ENCODE data around the gene PACSIN2.
A peak's percentile ranks its signal among the peaks of the same experiment; 100 is the strongest.

The PACSIN2 gene

DNA sequence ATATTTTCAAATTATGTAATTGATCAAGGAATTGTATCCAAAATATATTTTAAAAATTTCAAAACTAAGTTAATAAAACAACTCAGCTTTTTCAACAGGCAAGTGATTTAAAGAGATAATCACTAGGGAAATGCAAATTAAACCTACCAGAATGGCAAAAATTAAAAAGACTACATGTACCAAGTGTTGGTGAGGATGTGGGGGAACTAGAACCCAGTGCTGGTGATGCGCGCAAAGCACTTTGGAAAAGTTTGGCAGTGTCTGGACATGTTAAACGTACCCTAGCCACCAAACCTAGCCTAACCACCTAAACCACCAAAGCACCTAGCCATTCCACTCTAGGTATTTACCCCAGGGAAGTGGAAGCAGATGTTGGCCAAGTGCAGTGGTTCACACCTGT, 22.9 kb downstream of the PACSIN2 start:
- Histone ChIP-seq H3K27ac (ENCODE audit: low read depth, low read length) (no peak overlapping the region), H3K4me3 (ENCODE audit: low read depth, low read length) (no peak overlapping the region), H3K36me3 (ENCODE audit: insufficient read depth, low read length) (0 out of 2 replicates have a peak, but pooled peaks cover 3% of the 10 kb centered on the region), H2AFZ (ENCODE audit: low read length, unreplicated experiment) (no peak overlapping the region), H3K79me2 (ENCODE audit: control insufficient read depth, insufficient read depth, low read length, unreplicated experiment) (peaks cover 73% of the 10 kb centered on the region), H3K27me3 (ENCODE audit: insufficient read depth, low read length) (no peaks in the 10 kb centered on the region), H3K4me1 (ENCODE audit: control insufficient read depth, insufficient read depth, low read length, unreplicated experiment) (peaks cover 46% of the 10 kb centered on the region)

DNA sequence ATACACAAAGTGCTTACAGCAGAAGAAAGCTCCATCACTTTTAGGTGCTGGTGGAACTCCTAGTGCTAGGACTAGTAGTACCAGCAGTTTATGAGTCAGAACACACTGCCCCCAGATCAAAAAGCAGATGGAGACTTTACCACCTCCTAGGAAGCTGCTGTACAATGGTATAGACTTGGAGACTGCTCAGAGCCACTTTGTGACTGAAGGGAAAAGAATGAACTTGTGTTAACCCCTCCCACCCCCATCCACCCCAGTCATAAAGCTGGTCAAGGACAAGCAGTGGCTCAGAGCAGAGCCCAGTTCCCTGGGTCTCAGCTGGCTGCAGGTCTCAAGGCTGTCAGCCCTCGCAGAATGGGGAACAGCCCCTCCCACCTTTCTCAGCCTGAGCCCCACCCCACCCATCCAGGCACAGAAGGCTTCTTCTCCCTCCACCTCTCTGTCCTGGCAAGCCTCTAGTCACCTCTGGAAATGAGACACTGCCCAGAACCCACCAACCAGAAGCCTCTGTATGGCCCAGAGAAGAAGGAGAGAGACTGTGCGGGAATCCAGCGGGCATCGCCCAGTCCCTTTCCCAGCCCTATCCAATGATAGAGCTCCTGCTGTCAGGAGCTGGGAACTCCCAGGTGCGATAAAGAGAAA, 23.8 kb downstream of the PACSIN2 start:
- Histone ChIP-seq H3K27ac (ENCODE audit: low read depth, low read length) (peak overlapping the region; percentile 84), H3K27me3 (ENCODE audit: insufficient read depth, low read length) (no peaks in the 10 kb centered on the region), H3K4me1 (ENCODE audit: control insufficient read depth, insufficient read depth, low read length, unreplicated experiment) (peaks cover 39% of the 10 kb centered on the region), H2AFZ (ENCODE audit: low read length, unreplicated experiment) (no peak overlapping the region), H3K79me2 (ENCODE audit: control insufficient read depth, insufficient read depth, low read length, unreplicated experiment) (peaks cover 75% of the 10 kb centered on the region), H3K36me3 (ENCODE audit: insufficient read depth, low read length) (0 out of 2 replicates have a peak, but pooled peaks cover 3% of the 10 kb centered on the region), H3K4me3 (ENCODE audit: low read depth, low read length) (peak overlapping the region; percentile 32)

DNA sequence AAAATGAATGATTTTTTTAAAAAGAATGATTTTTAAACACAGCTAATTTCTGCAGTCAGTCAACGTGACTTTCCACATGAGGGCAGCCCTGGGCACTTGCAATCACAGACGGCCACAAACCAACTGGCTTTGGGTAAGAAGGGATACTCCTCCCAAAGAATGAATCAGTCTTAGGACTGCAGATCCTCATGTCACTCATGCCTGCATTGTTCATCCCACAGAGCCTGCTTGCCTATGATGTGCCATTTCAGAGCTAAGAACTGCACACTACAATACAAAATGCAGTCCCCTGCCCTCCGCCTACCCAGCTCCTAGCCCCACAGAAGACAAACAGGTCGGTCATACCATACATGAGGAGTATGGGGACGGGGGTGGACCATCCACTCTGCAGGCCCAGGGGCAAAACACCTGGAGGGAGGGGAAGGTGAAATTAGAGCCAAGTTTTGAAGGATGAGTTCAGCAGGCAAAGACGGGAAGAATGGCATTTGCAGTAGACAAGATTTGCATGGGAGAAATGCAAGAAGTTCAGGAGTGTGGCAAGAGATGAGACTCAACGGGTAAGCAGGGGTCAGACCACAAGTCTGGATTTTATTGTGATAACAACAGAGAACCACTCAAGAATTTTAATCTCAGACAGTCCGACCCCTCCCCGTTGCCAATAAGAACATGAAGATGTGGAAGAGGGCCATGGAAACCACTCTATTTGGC, 24.7 kb downstream of the PACSIN2 start:
- peak overlapping the region; percentile 84 for H3K27ac ChIP-seq (ENCODE audit: low read depth, low read length)
- peaks cover 35% of the 10 kb centered on the region for H3K4me1 ChIP-seq (ENCODE audit: control insufficient read depth, insufficient read depth, low read length, unreplicated experiment)
- no peaks in the 10 kb centered on the region for H3K27me3 ChIP-seq (ENCODE audit: insufficient read depth, low read length)
- peaks cover 78% of the 10 kb centered on the region for H3K79me2 ChIP-seq (ENCODE audit: control insufficient read depth, insufficient read depth, low read length, unreplicated experiment)
- no peak overlapping the region for H2AFZ ChIP-seq (ENCODE audit: low read length, unreplicated experiment)
- peak overlapping the region; percentile 32 for H3K4me3 ChIP-seq (ENCODE audit: low read depth, low read length)
- 0 out of 2 replicates have a peak, but pooled peaks cover 3% of the 10 kb centered on the region for H3K36me3 ChIP-seq (ENCODE audit: insufficient read depth, low read length)

DNA sequence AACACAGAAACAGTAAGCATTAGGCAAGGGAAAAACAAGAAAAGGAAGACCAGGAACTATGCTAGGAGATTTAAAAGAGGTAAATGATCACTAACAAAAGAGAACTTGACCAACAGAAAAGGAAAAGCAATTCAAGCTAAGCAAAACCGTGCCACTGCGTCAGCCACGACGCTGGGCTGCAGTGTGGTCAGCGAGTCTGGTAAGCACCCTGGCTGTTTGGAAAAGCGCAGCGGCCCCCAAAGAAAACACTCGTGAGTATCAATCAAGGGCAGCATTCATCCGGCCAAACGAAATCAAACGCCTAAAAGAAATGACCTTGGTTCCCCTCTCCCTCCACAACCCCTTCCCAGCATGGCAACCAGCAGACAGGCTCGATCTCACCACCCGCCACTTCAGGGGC, 28.8 kb downstream of the PACSIN2 start:
- H3K4me1 ChIP-seq (ENCODE audit: control insufficient read depth, insufficient read depth, low read length, unreplicated experiment): peaks cover 10% of the 10 kb centered on the region
- H3K79me2 ChIP-seq (ENCODE audit: control insufficient read depth, insufficient read depth, low read length, unreplicated experiment): peaks cover 56% of the 10 kb centered on the region
- H3K27ac ChIP-seq (ENCODE audit: low read depth, low read length): no peak overlapping the region
- no peaks in the 10 kb centered on the region for H3K36me3 ChIP-seq (ENCODE audit: insufficient read depth, low read length)
- H2AFZ ChIP-seq (ENCODE audit: low read length, unreplicated experiment): no peak overlapping the region
- H3K4me3 ChIP-seq (ENCODE audit: low read depth, low read length): no peak overlapping the region
- H3K27me3 ChIP-seq (ENCODE audit: insufficient read depth, low read length): no peaks in the 10 kb centered on the region

DNA sequence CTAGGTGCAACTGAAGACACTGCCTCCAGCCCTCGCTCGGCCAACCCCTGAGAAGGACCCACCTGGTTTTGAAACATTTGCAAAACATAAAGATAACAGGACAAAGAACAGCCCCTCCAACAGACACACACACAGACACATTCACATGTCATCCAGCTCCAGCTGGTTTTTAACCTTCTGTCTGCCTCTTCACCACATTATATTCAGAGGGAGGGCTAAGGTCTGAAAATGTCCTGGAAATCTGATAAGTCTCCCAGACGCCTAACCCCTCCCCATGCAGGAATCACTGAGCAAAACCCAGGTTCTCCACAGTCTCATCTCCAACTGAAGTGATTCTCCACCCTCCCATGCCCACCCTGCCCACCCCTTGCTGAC, 29.4 kb downstream of the PACSIN2 start:
- no peaks in the 10 kb centered on the region for H3K27me3 ChIP-seq (ENCODE audit: insufficient read depth, low read length)
- H3K36me3 ChIP-seq (ENCODE audit: insufficient read depth, low read length): no peaks in the 10 kb centered on the region
- peaks cover 4% of the 10 kb centered on the region for H3K4me1 ChIP-seq (ENCODE audit: control insufficient read depth, insufficient read depth, low read length, unreplicated experiment)
- no peak overlapping the region for H3K4me3 ChIP-seq (ENCODE audit: low read depth, low read length)
- no peak overlapping the region for H3K27ac ChIP-seq (ENCODE audit: low read depth, low read length)
- H2AFZ ChIP-seq (ENCODE audit: low read length, unreplicated experiment): no peak overlapping the region
- H3K79me2 ChIP-seq (ENCODE audit: control insufficient read depth, insufficient read depth, low read length, unreplicated experiment): peaks cover 50% of the 10 kb centered on the region

DNA sequence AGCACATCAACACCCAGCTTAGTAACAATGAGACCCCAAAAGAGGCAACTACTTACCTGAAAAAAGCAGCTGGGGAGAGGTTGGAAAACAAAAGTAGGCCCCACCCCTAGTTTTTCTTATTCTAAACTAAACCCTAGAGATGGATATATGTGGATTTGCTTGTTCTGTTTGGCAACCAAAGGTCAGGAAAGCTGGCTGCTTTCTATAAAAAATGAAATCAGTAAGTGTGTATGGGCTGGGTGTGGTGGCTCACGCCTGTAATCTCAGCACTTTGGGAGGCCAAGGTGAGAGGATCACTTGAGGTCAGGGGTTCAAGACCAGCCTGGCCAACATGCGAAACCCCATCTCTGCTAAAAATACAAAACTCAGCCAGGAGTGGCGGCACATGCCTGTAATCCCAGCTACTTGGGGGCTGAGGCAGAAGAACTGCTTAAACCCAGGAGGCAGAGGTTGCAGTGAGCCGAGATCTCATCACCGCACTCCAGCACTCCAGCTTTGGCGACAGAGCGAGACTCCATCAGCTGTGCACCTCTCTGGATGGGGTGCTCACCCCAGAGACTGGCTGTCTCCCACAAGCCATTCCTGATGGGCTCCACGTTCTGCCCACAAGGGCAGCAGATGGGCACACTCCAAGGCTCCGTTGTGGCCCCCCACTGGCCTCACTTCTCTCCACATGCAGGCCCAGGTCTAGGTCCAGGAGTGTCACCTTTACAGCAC, 30.0 kb downstream of the PACSIN2 start:
- Histone ChIP-seq H3K79me2 (ENCODE audit: control insufficient read depth, insufficient read depth, low read length, unreplicated experiment) (peaks cover 46% of the 10 kb centered on the region), H3K27me3 (ENCODE audit: insufficient read depth, low read length) (no peaks in the 10 kb centered on the region), H3K4me3 (ENCODE audit: low read depth, low read length) (no peak overlapping the region), H3K27ac (ENCODE audit: low read depth, low read length) (no peak overlapping the region), H3K36me3 (ENCODE audit: insufficient read depth, low read length) (no peaks in the 10 kb centered on the region), H2AFZ (ENCODE audit: low read length, unreplicated experiment) (no peak overlapping the region), H3K4me1 (ENCODE audit: control insufficient read depth, insufficient read depth, low read length, unreplicated experiment) (no peaks in the 10 kb centered on the region)

DNA sequence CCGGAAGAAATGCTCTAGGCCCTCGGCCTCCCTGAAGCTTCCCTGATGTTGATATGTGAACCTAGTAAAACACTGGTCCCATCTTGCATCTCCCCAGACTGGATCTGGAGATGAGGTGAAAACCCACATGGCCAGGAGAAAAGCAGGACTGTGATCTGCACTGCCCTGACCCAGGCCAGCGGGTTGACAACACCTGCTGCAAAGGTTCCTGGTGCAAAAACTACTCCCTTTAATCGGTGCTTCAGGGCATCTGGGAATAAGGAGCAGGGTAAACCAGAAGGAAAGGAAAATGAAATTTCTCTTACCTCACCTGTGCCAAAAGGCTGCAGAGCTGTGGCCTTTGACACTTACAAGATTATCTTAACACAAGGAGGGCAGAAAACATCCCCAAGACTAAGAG, 30.6 kb downstream of the PACSIN2 start:
- H3K79me2 ChIP-seq (ENCODE audit: control insufficient read depth, insufficient read depth, low read length, unreplicated experiment): peaks cover 46% of the 10 kb centered on the region
- no peak overlapping the region for H3K27ac ChIP-seq (ENCODE audit: low read depth, low read length)
- no peaks in the 10 kb centered on the region for H3K36me3 ChIP-seq (ENCODE audit: insufficient read depth, low read length)

DNA sequence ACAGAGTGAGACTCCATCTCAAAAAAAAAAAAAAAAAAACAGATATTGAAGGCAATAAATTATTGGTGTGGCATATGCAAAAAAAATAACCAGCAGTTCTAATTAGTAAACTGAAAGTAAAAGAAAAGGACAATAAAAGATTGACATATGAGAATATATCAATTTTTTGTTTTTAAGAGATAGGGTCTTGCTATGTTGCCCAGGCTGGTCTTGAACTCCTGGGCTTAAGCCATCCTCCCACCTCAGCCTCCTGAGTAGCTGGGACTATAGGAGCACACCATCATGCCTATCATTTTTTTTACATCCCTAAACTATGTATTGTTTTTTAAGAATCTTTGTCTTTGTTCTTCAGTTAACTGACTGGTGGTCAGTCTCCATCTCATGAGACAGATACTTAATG, 31.5 kb downstream of the PACSIN2 start:
- H3K27me3 ChIP-seq (ENCODE audit: insufficient read depth, low read length): no peaks in the 10 kb centered on the region
- no peaks in the 10 kb centered on the region for H3K36me3 ChIP-seq (ENCODE audit: insufficient read depth, low read length)
- peaks cover 46% of the 10 kb centered on the region for H3K79me2 ChIP-seq (ENCODE audit: control insufficient read depth, insufficient read depth, low read length, unreplicated experiment)

More for the DNA sequence above, 30.6 kb downstream of the PACSIN2 start:
- no peak overlapping the region for H3K4me3 ChIP-seq (ENCODE audit: low read depth, low read length)
- H3K27me3 ChIP-seq (ENCODE audit: insufficient read depth, low read length): no peaks in the 10 kb centered on the region
- no peak overlapping the region for H2AFZ ChIP-seq (ENCODE audit: low read length, unreplicated experiment)
- H3K4me1 ChIP-seq (ENCODE audit: control insufficient read depth, insufficient read depth, low read length, unreplicated experiment): no peaks in the 10 kb centered on the region

DNA sequence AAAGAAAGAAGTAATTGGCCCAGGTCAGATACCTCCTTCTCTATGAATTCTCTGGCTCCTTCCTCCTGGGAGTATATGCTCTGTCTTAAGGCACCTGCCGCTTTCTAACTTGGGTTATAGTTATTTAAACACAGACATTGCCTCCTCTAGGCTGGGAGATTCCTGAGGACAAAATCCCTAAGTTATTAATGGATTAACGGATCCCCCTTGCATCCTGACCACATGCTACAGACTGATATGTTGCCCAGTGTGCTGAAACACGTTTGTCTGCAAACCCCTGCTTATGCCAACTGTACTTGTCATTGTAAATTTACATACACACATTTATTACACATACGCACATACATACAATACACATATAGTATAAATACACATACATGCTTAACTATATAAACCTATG, 35.3 kb downstream of the PACSIN2 start:
- H2AFZ ChIP-seq (ENCODE audit: low read length, unreplicated experiment): no peak overlapping the region
- H3K36me3 ChIP-seq (ENCODE audit: insufficient read depth, low read length): no peaks in the 10 kb centered on the region
- H3K79me2 ChIP-seq (ENCODE audit: control insufficient read depth, insufficient read depth, low read length, unreplicated experiment): peaks cover 44% of the 10 kb centered on the region
- no peak overlapping the region for H3K4me3 ChIP-seq (ENCODE audit: low read depth, low read length)
- peaks cover 13% of the 10 kb centered on the region for H3K4me1 ChIP-seq (ENCODE audit: control insufficient read depth, insufficient read depth, low read length, unreplicated experiment)
- H3K27me3 ChIP-seq (ENCODE audit: insufficient read depth, low read length): no peaks in the 10 kb centered on the region
- no peak overlapping the region for H3K27ac ChIP-seq (ENCODE audit: low read depth, low read length)

More for the DNA sequence above, 31.5 kb downstream of the PACSIN2 start:
- H2AFZ ChIP-seq (ENCODE audit: low read length, unreplicated experiment): no peak overlapping the region
- no peak overlapping the region for H3K4me3 ChIP-seq (ENCODE audit: low read depth, low read length)
- peaks cover 7% of the 10 kb centered on the region for H3K4me1 ChIP-seq (ENCODE audit: control insufficient read depth, insufficient read depth, low read length, unreplicated experiment)
- H3K27ac ChIP-seq (ENCODE audit: low read depth, low read length): no peak overlapping the region

DNA sequence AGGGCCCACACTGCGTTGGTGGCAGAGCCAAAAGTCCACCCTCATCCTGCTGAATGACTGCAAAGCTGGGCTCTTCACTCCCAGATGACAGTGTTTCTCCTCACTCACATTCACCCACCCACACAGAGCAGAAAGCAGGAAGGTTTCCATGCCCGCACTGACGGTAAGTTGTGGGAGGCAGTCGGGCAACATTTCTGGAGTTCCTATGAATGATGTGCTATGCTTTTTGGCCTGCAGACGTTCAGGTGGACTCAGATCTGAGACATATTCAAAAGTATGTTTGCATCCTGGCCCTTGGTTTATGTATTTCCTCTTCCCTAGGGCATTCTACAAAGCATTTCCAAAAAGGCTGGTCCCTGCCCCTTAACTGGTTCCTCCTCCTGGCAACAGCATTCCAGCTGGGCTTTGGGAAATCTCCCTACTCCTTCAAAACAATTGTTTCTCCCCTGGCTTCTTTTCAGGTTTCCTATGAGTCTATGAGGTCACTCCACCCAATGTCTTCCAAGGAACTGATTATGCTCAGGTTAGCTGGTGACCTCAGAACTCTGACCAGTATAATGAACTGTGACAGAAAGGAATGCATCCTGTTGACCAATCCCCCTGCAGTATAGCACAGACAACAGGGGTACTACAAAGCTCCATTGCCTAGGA, 36.4 kb downstream of the PACSIN2 start:
- Histone ChIP-seq H3K27ac (ENCODE audit: low read depth, low read length) (peak overlapping the region; percentile 6; the same call in 1 of the 2 replicates), H3K4me1 (ENCODE audit: control insufficient read depth, insufficient read depth, low read length, unreplicated experiment) (peaks cover 13% of the 10 kb centered on the region)

More for the DNA sequence above, 36.4 kb downstream of the PACSIN2 start:
- no peaks in the 10 kb centered on the region for H3K36me3 ChIP-seq (ENCODE audit: insufficient read depth, low read length)
- H2AFZ ChIP-seq (ENCODE audit: low read length, unreplicated experiment): no peak overlapping the region
- H3K79me2 ChIP-seq (ENCODE audit: control insufficient read depth, insufficient read depth, low read length, unreplicated experiment): peaks cover 46% of the 10 kb centered on the region
- no peaks in the 10 kb centered on the region for H3K27me3 ChIP-seq (ENCODE audit: insufficient read depth, low read length)
- no peak overlapping the region for H3K4me3 ChIP-seq (ENCODE audit: low read depth, low read length)

Measured in ACC112 (cell line).